GM15510 (cell line): Measurements from ENCODE around the gene MOBP.

Experiments used
- POLR2A ChIP-seq: IDR thresholded peaks from 3 replicates; pipeline ENCODE4 v1.6.1; 2011; ENCODE audit warnings: borderline replicate concordance; ENCODE audit not compliant: insufficient read length; ENCODE audit errors: extremely low read depth

MOBP gene

GRCh38 chr3:39542588-39542988 lies 75.1 kb downstream of the MOBP start:
- no peak for TF ChIP-seq POLR2A

- TF ChIP-seq POLR2A = no peak
These were observed 80.8 kb downstream of the MOBP start for GRCh38 chr3:39548282-39548681.

DNA sequence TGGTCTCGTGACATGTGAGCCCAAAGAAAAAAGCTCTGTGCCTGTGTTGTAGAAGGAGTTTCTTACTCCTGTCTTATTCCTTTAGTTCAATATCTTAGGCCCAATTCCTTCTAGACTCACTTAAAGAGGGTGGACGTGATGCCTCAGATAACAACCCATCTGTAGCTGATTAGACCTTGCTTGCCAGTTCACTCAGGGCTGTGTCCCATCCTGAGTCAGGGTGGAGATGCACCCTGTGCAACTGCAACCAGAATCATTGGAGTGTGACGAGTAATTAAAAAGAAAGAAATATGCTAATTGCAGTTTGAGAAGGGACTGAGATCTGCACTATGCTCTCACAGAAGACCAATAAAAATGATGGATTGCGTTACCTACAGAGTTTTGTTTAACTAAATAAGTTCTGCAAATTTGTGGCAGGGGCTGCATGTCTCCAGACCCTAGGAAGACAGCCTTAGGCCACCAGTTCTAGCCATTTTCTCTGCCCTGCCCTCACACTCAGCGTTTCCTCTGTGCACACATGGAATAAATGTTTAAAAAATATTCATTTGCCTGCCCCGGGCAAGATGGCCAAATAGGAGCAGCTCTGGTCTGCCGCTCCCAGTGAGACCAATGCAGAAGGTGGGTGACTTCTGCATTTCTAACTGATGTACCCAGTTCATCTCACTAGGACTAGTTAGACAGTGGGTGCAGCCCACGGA lies 83.0 kb downstream of the MOBP start:
- TF ChIP-seq POLR2A = no peak
